NCI-H1105 (cell line): ENCODE data around the gene ATP5MG.
"Not testable (repeated sequence)": the region's sequence is repeated elsewhere in the genome, so short reads cannot be mapped to it uniquely, and the experiment has no call there.

Experiments
- DNase-seq: peaks from one replicate; lab custom pipeline; 2025; lab: John Stamatoyannopoulos, UW

ATP5MG gene

GRCh38 chr11:118401151-118401879, at the start of gene ATP5MG:
ATP5MG (plus strand) TSS chr11:118401606; CDS start chr11:118401666, 60 bp downstream.
- peak; percentile 96 for DNase-seq

- DNase-seq, result peak; percentile 22
Measured at GRCh38 chr11:118353084-118353710, 48.2 kb upstream of the ATP5MG start.

- no peak for DNase-seq
Measured at GRCh38 chr11:118358071-118358470, 43.3 kb upstream of the ATP5MG start.

GRCh38 chr11:118359295-118359958, 42.0 kb upstream of the ATP5MG start, which contains the start of gene UBE4A:
UBE4A (plus strand) TSS chr11:118359600; CDS start chr11:118365081, 5,481 bp downstream.
- DNase-seq, result peak; percentile 96

GRCh38 chr11:118364956-118365615, 36.3 kb upstream of the ATP5MG start:
- no peak for DNase-seq

- DNase-seq, result no peak
Measured at GRCh38 chr11:118366287-118366686, 35.1 kb upstream of the ATP5MG start.

- no peak for DNase-seq
Measured at GRCh38 chr11:118370774-118371173, 30.6 kb upstream of the ATP5MG start.

- no peak for DNase-seq
Measured at GRCh38 chr11:118373263-118373662, 28.1 kb upstream of the ATP5MG start.

GRCh38 chr11:118373871-118374270, 27.5 kb upstream of the ATP5MG start:
- DNase-seq, result no peak

- DNase-seq, result no peak
Measured at GRCh38 chr11:118374729-118375128, 26.7 kb upstream of the ATP5MG start.

GRCh38 chr11:118375978-118376377, 25.4 kb upstream of the ATP5MG start:
- DNase-seq, result no peak

- no peak for DNase-seq
Measured at GRCh38 chr11:118379497-118379896, 21.9 kb upstream of the ATP5MG start.

GRCh38 chr11:118380571-118380970, 20.8 kb upstream of the ATP5MG start:
- DNase-seq, result no peak

- no peak for DNase-seq
Measured at GRCh38 chr11:118382954-118383353, 18.5 kb upstream of the ATP5MG start.

GRCh38 chr11:118383657-118384056, 17.7 kb upstream of the ATP5MG start:
- no peak for DNase-seq

GRCh38 chr11:118396097-118396501, 5.3 kb upstream of the ATP5MG start:
- DNase-seq, result no peak

- DNase-seq, result no peak
Measured at GRCh38 chr11:118397448-118397847, 4.0 kb upstream of the ATP5MG start.

- no peak for DNase-seq
Measured at GRCh38 chr11:118398791-118399559, 2.4 kb upstream of the ATP5MG start.

- no peak for DNase-seq
Measured at GRCh38 chr11:118401880-118402590, 629 bp downstream of the ATP5MG start.

- not testable (repeated sequence) for DNase-seq
Measured at GRCh38 chr11:118402594-118402993, 1.2 kb downstream of the ATP5MG start.

- DNase-seq, result peak; percentile 71
Measured at GRCh38 chr11:118406599-118407166, 5.3 kb downstream of the ATP5MG start.
